Stimulated activated CD8-positive, alpha-beta memory T cell treated with anti-CD3 and anti-CD28 coated beads, Interleukin-4, amount 100 ng/mL, for 1 hour (primary cell): ENCODE data around the gene ERC1.
"Not testable (repeated sequence)": the region's sequence is repeated elsewhere in the genome, so short reads cannot be mapped to it uniquely, and the experiment has no call there.

Experiments used
- DNase-seq, 2 donors: peaks; one replicate each; pipeline ENCODE4 v3.0.0-alpha.2; 2020; ENCODE audit warnings: low read depth in 2 of 2, low spot score in 1 of 2

The ERC1 gene

DNA sequence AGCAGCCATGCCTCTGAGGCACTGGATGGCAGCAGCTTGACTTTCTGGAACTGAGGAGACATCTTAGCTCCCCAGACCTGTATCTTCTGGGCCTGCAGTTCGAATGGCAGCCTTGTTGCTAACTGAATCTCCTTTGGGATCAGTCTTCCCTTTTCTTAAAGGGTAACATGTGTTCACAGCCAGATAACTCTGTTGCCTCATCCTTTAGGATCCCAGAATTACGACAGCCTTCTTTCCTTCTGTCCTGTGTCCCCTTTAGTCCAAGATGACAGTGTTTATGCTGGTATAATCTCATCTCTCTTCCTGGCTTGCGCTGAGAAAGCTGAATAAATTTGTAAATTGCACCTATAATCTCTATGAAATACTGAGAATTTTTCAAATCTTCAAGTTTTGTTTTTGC is 9.1 kb upstream of the ERC1 start:
- no peak for DNase-seq

- DNase-seq: no peak
Measured at GRCh38 chr12:988646-989045, 2.4 kb upstream of the ERC1 start.

- no peak for DNase-seq
Measured at GRCh38 chr12:989051-989450, 2.0 kb upstream of the ERC1 start.

- DNase-seq: peak; percentile 5 to 10
Measured at GRCh38 chr12:989751-990660, 1.0 kb upstream of the ERC1 start.

- peak in 1 of 2 donors; percentile 13 for DNase-seq
Measured at GRCh38 chr12:991350-992333, 619 bp downstream of the ERC1 start.

DNA sequence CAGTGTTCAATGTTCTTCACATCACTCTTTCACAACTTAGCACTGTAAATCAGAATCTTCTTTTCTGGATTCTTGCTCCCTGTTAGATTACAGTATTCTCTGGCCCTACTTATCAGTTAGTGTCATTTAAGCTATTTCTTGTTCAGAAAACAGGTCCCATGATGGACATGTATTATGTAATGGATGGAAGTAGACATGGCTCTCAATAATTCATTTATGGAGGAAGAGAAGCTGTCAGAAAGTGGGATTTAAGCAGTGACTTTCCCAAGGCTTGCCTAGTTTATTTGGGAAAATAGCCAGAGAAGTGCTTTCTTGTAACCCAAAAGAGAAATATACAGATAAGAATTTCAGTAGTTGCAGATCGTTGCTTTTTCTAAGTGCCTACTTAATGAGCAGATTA is 1.6 kb downstream of the ERC1 start:
- no peak for DNase-seq

DNA sequence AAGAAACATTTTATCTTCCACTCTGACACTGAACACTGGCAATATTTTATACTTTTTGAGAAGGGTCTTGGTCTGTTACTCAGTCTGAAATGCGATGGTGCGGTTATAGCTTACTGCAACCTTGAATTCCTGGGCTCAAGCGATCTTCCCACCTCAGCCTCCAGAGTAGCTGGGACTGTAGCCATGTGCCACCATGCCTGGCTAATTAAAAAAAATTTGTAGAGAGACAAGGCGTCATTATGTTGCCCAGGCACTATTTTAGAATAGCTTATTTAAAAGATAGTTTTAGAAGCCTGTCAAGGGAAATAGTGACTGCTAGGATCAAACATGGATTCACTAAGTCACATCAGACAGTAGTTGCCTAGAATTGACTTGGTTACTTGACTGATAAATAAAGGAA is 5.9 kb downstream of the ERC1 start:
- DNase-seq: no peak

GRCh38 chr12:997505-997904 is 6.5 kb downstream of the ERC1 start:
- DNase-seq: no peak

- no peak for DNase-seq
Measured at GRCh38 chr12:998020-998874, 7.2 kb downstream of the ERC1 start.

GRCh38 chr12:999736-1000135 is 8.7 kb downstream of the ERC1 start:
- not testable (repeated sequence) for DNase-seq

GRCh38 chr12:1001507-1001906 is 10.5 kb downstream of the ERC1 start:
- DNase-seq: no peak

DNA sequence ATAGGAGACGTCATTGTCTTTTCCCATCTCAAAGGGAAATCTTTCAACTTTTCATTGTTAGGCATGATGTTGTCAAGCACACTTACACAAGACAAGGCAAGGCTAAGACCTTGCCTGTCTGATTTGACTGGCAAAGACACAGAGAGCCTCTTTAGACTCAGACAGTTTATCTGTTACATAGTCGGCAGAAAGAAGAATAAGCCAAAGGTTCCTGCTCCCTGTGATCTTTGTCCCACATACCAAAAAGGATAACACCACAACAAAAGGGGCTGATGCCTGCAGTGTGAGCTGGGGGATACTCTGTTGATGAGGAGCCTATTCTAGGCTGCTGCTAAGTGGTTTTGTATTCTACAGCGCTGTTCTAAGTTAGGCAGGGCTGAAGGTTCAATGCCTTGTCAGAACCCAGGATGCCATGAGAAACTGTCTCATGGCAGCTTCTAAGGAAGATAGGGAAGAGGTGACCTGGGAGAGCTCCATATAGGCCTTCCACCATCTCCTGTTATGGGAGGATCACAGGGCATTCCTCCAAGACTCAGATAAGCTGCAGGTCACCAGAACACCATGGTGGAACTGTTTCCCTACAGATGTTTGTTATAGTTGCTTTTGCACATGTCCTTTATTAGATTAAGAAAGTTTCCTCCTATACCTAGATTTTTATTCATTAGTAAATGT is 12.7 kb downstream of the ERC1 start:
- DNase-seq: no peak

DNA sequence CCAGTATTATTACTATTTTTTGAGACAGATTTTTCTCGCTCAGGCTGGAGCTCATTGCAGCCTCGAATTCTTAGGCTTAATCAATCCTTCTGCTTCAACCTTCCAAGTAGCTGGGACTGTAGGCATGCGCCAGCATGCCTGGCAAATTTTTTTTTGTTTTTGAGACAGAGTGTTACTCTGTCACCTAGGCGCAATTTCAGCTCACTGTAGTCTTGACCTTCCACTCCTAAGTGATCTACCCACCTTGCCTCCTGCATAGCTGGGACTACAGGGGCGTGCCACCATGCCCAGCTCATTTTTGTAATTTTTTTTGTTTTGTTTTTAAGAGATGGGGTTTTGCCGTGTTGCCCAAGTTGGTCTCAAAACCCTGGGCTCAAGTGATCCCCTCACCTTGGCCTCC is 15.2 kb downstream of the ERC1 start:
- DNase-seq: no peak

DNA sequence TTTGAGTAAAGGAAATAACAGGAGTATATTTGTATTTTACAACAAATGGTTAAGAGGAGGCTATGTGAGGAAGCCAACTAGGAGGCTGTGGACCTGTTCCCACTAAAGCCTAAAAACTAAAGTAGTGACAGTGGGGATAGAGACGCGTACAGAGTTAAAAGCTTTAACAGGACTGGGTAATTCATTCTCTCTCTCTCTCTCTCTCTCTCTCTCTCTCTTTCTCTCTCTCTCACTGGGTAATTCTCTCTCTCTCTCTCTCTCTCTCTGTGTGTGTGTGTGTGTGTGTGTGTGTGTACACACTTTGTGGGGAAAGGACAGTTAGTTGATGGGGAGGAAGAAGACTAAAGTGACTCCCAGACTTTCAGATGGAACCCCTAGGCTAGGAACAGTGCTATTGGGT is 16.3 kb downstream of the ERC1 start:
- no peak for DNase-seq

GRCh38 chr12:1007994-1008393 is 17.0 kb downstream of the ERC1 start:
- DNase-seq: no peak

- no peak for DNase-seq
Measured at GRCh38 chr12:1011091-1011490, 20.1 kb downstream of the ERC1 start.

DNA sequence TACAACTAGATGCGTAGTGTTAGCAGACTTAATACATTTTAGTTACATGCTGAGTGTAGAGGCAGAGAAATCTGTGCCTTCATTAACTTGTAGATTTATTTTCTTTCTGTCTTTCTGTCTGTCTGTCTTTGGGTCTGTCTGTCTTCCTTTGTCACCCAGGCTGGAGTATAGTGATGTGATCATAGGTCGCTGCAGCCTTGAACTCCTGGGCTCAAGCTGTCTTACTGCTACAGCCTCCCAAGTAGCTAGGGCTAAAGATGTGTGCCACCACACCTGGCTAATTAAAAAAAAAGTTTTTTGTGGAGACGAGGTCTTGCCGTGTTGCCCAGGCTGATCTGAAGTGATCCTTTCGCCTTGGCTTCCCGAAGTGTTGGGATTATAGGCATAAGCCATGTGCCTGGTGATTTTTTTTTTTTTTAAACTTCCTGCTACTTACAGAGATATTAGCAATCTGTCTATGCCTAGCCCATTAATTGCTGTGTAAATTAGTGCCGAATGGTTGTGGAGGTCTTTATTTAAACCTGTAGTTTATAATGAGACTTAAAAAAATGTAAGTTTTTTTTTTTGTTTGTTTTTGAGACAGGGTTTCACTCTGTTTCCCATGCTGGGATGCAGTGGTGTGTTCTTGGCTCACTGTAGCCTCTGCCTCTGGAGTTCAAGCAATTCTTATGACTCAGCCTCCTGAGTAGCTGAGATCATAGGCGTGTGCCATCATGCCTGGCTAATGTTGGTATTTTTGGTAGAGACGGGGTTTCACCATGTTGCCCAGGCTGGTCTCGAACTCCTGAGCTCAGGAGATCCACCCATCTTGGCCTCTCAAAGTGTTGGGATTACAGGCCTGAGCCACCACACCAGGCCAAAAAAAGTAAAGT is 22.8 kb downstream of the ERC1 start:
- DNase-seq: no peak

- DNase-seq: no peak
Measured at GRCh38 chr12:1019283-1019682, 28.3 kb downstream of the ERC1 start.

DNA sequence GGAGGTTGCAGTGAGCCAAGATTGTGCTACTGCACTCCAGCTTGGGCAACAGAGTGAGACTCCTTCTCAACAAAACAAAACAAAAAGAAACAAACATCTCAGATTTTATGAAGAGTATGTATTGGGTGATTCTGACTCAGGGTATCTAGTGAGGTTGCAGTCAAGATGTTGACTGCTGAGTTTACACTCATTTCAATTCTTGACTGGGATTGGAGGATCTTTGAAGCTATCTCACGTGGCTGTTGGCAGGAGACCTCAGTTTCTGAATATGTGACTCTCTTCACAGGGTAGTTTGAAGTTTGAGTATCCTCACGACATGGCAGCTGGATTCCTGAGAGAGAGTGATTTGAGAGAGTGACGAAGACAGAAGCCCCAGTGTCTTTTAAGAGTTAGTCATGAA is 29.4 kb downstream of the ERC1 start:
- DNase-seq: no peak
